NB4 (cell line): ENCODE data around the gene RAB8A.

ENCODE experiments used
- POLR2A ChIP-seq: IDR thresholded peaks from 2 replicates; pipeline ENCODE4 v1.6.1; 2011; ENCODE audit warnings: mild to moderate bottlenecking; ENCODE audit not compliant: insufficient read length; ENCODE audit errors: extremely low read depth
- TF ChIP-seq, protein P1 (sequence below): IDR thresholded peaks from one replicate; pipeline ENCODE4 v1.5.1; 2012; ENCODE audit warnings: low read depth, low read length

DNA sequence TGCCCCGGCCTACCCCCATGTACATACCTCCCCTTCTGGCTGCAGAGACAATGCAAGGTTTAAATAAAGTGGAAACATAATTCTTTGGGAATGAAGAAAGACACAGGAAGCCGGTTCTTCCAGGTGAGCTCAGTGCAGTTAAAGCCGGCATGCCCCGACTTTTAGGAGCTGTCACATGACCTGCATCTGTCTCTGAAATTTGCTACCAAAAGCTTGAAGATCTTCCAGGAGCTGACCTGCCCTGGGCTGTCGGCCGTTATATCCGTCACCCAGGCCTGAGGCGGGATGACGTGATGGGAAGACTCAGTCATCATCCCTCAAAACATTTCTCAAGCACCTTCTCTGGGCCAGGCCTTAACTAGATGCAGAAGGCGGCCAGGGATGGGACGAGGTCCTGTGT lies 10.3 kb downstream of the RAB8A start:
- TF ChIP-seq POLR2A, result no peak
- TF ChIP-seq, protein P1, sequence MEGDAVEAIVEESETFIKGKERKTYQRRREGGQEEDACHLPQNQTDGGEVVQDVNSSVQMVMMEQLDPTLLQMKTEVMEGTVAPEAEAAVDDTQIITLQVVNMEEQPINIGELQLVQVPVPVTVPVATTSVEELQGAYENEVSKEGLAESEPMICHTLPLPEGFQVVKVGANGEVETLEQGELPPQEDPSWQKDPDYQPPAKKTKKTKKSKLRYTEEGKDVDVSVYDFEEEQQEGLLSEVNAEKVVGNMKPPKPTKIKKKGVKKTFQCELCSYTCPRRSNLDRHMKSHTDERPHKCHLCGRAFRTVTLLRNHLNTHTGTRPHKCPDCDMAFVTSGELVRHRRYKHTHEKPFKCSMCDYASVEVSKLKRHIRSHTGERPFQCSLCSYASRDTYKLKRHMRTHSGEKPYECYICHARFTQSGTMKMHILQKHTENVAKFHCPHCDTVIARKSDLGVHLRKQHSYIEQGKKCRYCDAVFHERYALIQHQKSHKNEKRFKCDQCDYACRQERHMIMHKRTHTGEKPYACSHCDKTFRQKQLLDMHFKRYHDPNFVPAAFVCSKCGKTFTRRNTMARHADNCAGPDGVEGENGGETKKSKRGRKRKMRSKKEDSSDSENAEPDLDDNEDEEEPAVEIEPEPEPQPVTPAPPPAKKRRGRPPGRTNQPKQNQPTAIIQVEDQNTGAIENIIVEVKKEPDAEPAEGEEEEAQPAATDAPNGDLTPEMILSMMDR, result no peak
